Spleen (tissue), 7 donors: ENCODE measurements around the gene PHETA1.

Experiments used
- POLR2A ChIP-seq, 3 donors: fragments of 450-650 bp; IDR thresholded peaks; one replicate each; pipeline ENCODE4 v1.5.1; 2017; ENCODE audit warnings: antibody characterized with exemption in 3 of 3, mild to moderate bottlenecking in 1 of 3
- POLR2AphosphoS5 ChIP-seq, 3 donors: sonication (generic); formaldehyde crosslinking; IDR thresholded peaks; one replicate each; pipeline ENCODE4 v1.5.1; 2017; ENCODE audit warnings: antibody characterized with exemption in 3 of 3
- TF ChIP-seq, protein P1 (sequence below), 11 experiments: fragments of 200-600 bp in 7 of 11; fragments of 450-650 bp in 4 of 11; sonication (generic) in 4 of 11; IDR thresholded peaks in 8 of 11; conservative IDR thresholded peaks in 3 of 11; 1 replicate in 7 of 11; 2 replicates in 4 of 11; pipeline versions ENCODE4 v1.4.0 to v1.8.0; 2016 to 2021; ENCODE audit warnings: antibody characterized with exemption in 11 of 11, inconsistent platforms in 4 of 11, mild to moderate bottlenecking in 1 of 11
- donor health status: DM: no; HTN: no; CAD: no; lungs with moderate emphysema.
- donor health status: DM: no; HTN: no; CAD: no.
- donor health status: DM: no; HTN: no; CAD: no.

DNA sequence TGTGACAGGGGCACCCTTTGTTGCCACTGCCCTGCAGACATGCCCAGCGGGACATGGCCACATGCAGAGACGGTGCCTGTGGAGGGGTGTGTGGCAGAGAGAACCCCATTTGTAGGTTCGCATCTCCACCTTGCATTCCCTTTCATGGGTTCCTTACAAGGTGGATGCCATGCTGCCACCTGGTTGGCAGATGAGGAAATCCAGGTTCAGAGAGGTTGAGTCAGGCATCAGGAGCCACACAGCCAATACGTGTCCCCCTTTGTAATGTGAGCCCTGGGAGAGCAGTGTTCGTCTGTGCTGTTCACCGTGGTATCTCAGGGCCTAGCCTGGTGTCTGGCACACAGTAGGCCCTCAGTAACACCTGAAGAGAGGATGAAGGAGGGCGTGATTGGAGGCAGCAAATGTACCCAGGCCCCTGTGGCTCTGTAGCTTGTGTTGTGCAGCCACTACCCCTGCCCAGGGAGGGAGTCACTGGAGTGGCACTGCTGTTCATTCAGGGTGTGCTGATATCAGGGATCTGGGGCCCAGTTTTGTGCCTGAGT lies 45.9 kb upstream of the PHETA1 start:
- TF ChIP-seq, protein P1, sequence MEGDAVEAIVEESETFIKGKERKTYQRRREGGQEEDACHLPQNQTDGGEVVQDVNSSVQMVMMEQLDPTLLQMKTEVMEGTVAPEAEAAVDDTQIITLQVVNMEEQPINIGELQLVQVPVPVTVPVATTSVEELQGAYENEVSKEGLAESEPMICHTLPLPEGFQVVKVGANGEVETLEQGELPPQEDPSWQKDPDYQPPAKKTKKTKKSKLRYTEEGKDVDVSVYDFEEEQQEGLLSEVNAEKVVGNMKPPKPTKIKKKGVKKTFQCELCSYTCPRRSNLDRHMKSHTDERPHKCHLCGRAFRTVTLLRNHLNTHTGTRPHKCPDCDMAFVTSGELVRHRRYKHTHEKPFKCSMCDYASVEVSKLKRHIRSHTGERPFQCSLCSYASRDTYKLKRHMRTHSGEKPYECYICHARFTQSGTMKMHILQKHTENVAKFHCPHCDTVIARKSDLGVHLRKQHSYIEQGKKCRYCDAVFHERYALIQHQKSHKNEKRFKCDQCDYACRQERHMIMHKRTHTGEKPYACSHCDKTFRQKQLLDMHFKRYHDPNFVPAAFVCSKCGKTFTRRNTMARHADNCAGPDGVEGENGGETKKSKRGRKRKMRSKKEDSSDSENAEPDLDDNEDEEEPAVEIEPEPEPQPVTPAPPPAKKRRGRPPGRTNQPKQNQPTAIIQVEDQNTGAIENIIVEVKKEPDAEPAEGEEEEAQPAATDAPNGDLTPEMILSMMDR (IDR thresholded peaks at IDR 0.05 in 8 of 11, conservative IDR thresholded peaks at IDR 0.05 in 3 of 11), result no peak
- TF ChIP-seq POLR2AphosphoS5 (IDR thresholded peaks at IDR 0.05) (peak in 1 of 3 donors; percentile 11), POLR2A (IDR thresholded peaks at IDR 0.05) (no peak)
